Right lobe of liver (tissue), 6 donors: ENCODE measurements around the gene RBPJL. TPM values are rescaled to one million over a fixed set of nuclear protein-coding genes. Genes with fewer than 3 reads are reported as not detected.

ENCODE experiments used
- ATAC-seq, 4 donors: fragments of 200-7000 bp; cut with Tn5 transposase; one replicate each; pipeline ENCODE4 v1.9.1; 2020; ENCODE audit warnings: mild to moderate bottlenecking in 4 of 4, moderate library complexity in 4 of 4
- DNase-seq, 3 donors: peaks; one replicate each; pipeline ENCODE4 v3.0.0-alpha.2; 2020
- H3K27ac ChIP-seq, 3 donors: fragments of 200-600 bp; one replicate each; pipeline ENCODE4 v1.8.0; 2022
- H3K27me3 ChIP-seq, 2 donors: fragments of 200-600 bp; one replicate each; pipeline ENCODE4 v1.8.0; 2022
- H3K36me3 ChIP-seq, 4 donors: fragments of 200-600 bp; sonication (generic) in 1 of 4; one replicate each; pipeline versions ENCODE4 v1.5.1 to v1.8.0; 2017 to 2022; ENCODE audit warnings: control low read depth in 1 of 4
- H3K4me1 ChIP-seq, 4 donors: fragments of 200-600 bp; sonication (generic) in 1 of 4; one replicate each; pipeline versions ENCODE4 v1.5.1 to v1.8.0; 2017 to 2022; ENCODE audit warnings: control low read depth in 1 of 4
- H3K4me3 ChIP-seq, 3 donors: fragments of 200-600 bp; one replicate each; pipeline ENCODE4 v1.8.0; 2022
- H3K9me3 ChIP-seq, 4 donors: fragments of 200-600 bp; sonication (generic) in 1 of 4; one replicate each; pipeline versions ENCODE4 v1.5.1 to v1.8.0; 2017 to 2022; ENCODE audit warnings: control low read depth in 1 of 4
- CTCF ChIP-seq, 4 donors: fragments of 200-600 bp in 3 of 4; fragments of 450-650 bp in 1 of 4; IDR thresholded peaks; one replicate each; pipeline versions ENCODE4 v1.5.1 to v1.8.0; 2016 to 2022; ENCODE audit warnings: antibody characterized with exemption in 4 of 4, mild to moderate bottlenecking in 2 of 4
- POLR2A ChIP-seq: fragments of 450-650 bp; IDR thresholded peaks from one replicate; pipeline ENCODE4 v1.6.1; 2017; ENCODE audit warnings: antibody characterized with exemption, mild to moderate bottlenecking
- WGBS: methylation state at CpG from one replicate; pipeline ENCODE4 v1.1.6; 2018; ENCODE audit warnings: low coverage, low lambda C conversion rate; ENCODE audit not compliant: insufficient coverage; ENCODE audit errors: missing lambda C conversion rate; 5-methylcytosine and 5-hydroxymethylcytosine counted together
- intact Hi-C, 2 donors: fragments of 100-400 bp; cut with DNase I; formaldehyde crosslinking; loops; one replicate each; pipeline versions ENCODE4 v1.11.2 to v1.14.1; 2022
- total RNA-seq, 6 experiments: library from RNA; depleted of rRNA in 2 of 6; stranded (reverse); fragments of >200 nt in 2 of 6; fragmentation: NEBNext Ultra II Directional in 3 of 6; extraction: Animal tissue kit (Norgen Biotek cat#: 25700) in 3 of 6; gene quantifications; one replicate each; pipeline versions ENCODE4 v1.1.0 to v1.2.4, GENCODE V29; 2016 to 2023
- donor health status: DM: no; HTN: yes; CAD: no.
- donor health status: DM: no; HTN: no; CAD: no.
- donor health status: DM: no; HTN: no; CAD: no.
- donor health status: DM: no; HTN: yes; CAD: no.
- donor health status: DM: no; HTN: yes; CAD: no.

Gene RBPJL
- total RNA-seq, 6 experiments from 2014 or later = not detected

- intact Hi-C loops = no loop called here
- H3K27ac ChIP-seq = peak overlapping the region; percentile 91 to 99 (median 97)
- peaks cover 0 to 21% (median 9%) of the 10 kb centered on the region in 4 donors for H3K36me3 ChIP-seq
- 67% methylated on average over 1 of the region's 2 CpGs for WGBS
- peak overlapping the region in 1 of 3 donors; percentile 11 for H3K4me3 ChIP-seq
- ATAC-seq (peak in 1 of 4 donors; percentile 0), DNase-seq (peak in 1 of 3 donors; percentile 67)
- TF ChIP-seq CTCF (IDR thresholded peaks at IDR 0.05) (no peak), POLR2A (no peak)
- H3K27me3 ChIP-seq = no peaks in the 10 kb centered on the region
- H3K4me1 ChIP-seq = peaks cover 0 to 77% (median 32%) of the 10 kb centered on the region in 4 donors
- no peaks in the 10 kb centered on the region for H3K9me3 ChIP-seq
Observed at GRCh38 chr20:45339799-45340198, 33.2 kb downstream of the RBPJL start.

- no peaks in the 10 kb centered on the region for H3K27me3 ChIP-seq
- H3K9me3 ChIP-seq = no peaks in the 10 kb centered on the region
- H3K4me3 ChIP-seq = peak overlapping the region in 1 of 3 donors; percentile 90
- DNase-seq (peak; percentile 65 to 90 (median 88)), ATAC-seq (peak; percentile 19 to 61 (median 44))
- TF ChIP-seq CTCF (IDR thresholded peaks at IDR 0.05) (no peak), POLR2A (peak; percentile 56)
- H3K4me1 ChIP-seq = peaks cover 0 to 78% (median 32%) of the 10 kb centered on the region in 4 donors
- peaks cover 0 to 15% (median 6%) of the 10 kb centered on the region in 4 donors for H3K36me3 ChIP-seq
- 16% methylated on average over 5 of the region's 5 CpGs for WGBS
- intact Hi-C loops = no loop called here
- H3K27ac ChIP-seq = peak overlapping the region; percentile 91 to 99 (median 97)
Observed at GRCh38 chr20:45340236-45340847, 33.7 kb downstream of the RBPJL start.

GRCh38 chr20:45340951-45341350, 34.3 kb downstream of the RBPJL start:
- TF ChIP-seq CTCF (IDR thresholded peaks at IDR 0.05) (no peak), POLR2A (no peak)
- H3K27me3 ChIP-seq = no peaks in the 10 kb centered on the region
- peak overlapping the region; percentile 91 to 99 (median 97) for H3K27ac ChIP-seq
- peak overlapping the region in 2 of 3 donors; percentile 84 to 90 for H3K4me3 ChIP-seq
- no peak for DNase-seq
- H3K4me1 ChIP-seq = peaks cover 0 to 76% (median 32%) of the 10 kb centered on the region in 4 donors
- H3K9me3 ChIP-seq = no peaks in the 10 kb centered on the region
- peaks cover 0 to 9% (median under 1%) of the 10 kb centered on the region in 4 donors for H3K36me3 ChIP-seq
- 25% methylated on average over 1 of the region's 1 CpG for WGBS
- ATAC-seq = no peak
- intact Hi-C loops = no loop called here

- intact Hi-C loops = no loop called here
- no peaks in the 10 kb centered on the region for H3K9me3 ChIP-seq
- 31% methylated on average over 2 of the region's 3 CpGs for WGBS
- H3K4me3 ChIP-seq = peak overlapping the region in 2 of 3 donors; percentile 84 to 90
- TF ChIP-seq CTCF (IDR thresholded peaks at IDR 0.05) = no peak
- no peak for TF ChIP-seq POLR2A
- H3K4me1 ChIP-seq = peaks cover 0 to 70% (median 29%) of the 10 kb centered on the region in 4 donors
- ATAC-seq (peak in 1 of 4 donors; percentile 1), DNase-seq (peak in 1 of 3 donors; percentile 77)
- no peaks in the 10 kb centered on the region for H3K27me3 ChIP-seq
- H3K36me3 ChIP-seq = peaks cover 0 to 9% (median 0%) of the 10 kb centered on the region in 4 donors
- peak overlapping the region; percentile 91 to 99 (median 97) for H3K27ac ChIP-seq
Observed at GRCh38 chr20:45341579-45341938, 34.9 kb downstream of the RBPJL start.
